GM12891 (cell line): Measurements from ENCODE around the gene ZNF175.

Experiments used
- POLR2A ChIP-seq: IDR thresholded peaks from 2 replicates; pipeline ENCODE4 v1.6.1; 2011; ENCODE audit warnings: low read depth, low read length, control low read depth
- POLR2AphosphoS5 ChIP-seq: IDR thresholded peaks from 2 replicates; pipeline ENCODE4 v1.6.1; 2011; ENCODE audit warnings: low read depth, low read length, control low read depth
- SPI1 ChIP-seq: IDR thresholded peaks from 2 replicates; pipeline ENCODE4 v1.6.1; 2011; ENCODE audit warnings: low read depth, low read length, control low read depth

GRCh38 chr19:51565583-51565982, 5.5 kb upstream of the ZNF175 start:
- TF ChIP-seq SPI1 (no peak), POLR2A (no peak), POLR2AphosphoS5 (no peak)
